ENCODE measurements around the gene PRIMPOL.
"Not testable (repeated sequence)": the region's sequence is repeated elsewhere in the genome, so short reads cannot be mapped to it uniquely, and the experiment has no call there.

PRIMPOL gene

DNA sequence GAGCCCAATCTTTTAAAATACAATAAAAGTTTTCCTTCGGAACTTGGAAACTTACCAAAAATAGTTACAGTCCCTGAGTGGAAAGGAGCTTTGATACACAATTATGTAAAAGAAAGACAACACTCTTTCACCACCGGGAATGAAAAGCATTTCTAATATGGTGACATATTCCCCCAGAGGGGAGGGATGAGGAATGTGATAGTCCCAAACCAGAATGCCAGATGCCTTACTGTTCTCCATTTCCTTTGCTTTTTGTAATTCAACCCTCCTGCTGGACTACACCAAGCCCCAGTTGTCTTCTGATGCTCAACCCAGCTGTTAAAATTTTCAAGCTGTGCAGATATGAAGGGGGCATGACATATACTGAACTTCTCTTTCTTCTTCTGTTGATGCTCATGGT is 4.1 kb downstream of the PRIMPOL start:
- TF ChIP-seq, protein P1, sequence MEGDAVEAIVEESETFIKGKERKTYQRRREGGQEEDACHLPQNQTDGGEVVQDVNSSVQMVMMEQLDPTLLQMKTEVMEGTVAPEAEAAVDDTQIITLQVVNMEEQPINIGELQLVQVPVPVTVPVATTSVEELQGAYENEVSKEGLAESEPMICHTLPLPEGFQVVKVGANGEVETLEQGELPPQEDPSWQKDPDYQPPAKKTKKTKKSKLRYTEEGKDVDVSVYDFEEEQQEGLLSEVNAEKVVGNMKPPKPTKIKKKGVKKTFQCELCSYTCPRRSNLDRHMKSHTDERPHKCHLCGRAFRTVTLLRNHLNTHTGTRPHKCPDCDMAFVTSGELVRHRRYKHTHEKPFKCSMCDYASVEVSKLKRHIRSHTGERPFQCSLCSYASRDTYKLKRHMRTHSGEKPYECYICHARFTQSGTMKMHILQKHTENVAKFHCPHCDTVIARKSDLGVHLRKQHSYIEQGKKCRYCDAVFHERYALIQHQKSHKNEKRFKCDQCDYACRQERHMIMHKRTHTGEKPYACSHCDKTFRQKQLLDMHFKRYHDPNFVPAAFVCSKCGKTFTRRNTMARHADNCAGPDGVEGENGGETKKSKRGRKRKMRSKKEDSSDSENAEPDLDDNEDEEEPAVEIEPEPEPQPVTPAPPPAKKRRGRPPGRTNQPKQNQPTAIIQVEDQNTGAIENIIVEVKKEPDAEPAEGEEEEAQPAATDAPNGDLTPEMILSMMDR (IDR thresholded peaks at IDR 0.05; ENCODE audit: borderline replicate concordance, insufficient read depth, low read depth, low read length) = no peak
- no peak overlapping the region for H3K4me3 ChIP-seq (ENCODE audit: low read depth, low read length)

DNA sequence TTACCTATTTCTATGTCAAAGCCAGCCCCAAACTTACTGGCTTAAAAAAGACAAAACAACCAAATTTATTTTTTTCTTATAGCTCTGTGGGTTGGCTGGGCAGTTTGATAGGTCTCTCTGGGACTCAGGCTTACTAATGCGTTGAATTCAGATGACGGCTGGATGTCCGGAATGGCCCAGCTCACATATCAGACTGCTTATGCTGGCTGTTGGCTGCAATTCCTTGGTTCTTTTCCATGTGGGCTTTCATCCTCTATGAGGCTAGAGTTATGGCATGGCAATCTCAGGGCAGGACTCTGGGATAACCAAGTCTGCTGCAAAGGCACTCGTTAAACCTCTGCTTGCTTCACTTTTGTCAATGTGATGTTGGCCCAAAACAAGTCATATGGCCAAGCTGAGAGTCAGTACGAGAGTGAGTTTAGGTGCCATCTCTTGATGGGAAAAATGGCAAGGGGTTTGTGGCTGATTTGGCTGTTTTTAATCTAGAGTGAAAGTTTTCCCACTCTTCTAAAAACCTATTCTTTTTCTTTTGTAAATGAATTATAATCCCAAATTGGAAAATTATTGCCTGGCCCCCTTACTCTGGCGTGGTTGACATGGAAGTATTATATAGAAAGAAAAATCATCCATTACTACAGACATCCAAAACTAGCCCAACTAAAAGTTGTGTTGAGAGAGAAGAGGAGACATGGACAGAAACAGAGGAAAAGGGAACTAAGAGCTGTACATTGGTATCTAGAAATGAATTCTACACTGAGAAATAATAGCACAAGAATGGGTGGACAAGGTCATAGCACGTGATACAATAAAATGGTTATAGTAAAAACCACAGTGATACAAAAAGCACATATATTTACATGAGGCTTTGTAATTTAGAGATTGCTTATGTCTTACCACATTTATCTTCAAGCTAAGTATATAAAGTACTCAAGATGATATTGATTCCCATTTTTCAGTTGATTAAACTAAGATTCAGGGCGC is 6.6 kb downstream of the PRIMPOL start:
- H3K4me3 ChIP-seq (ENCODE audit: low read depth, low read length) = no peak overlapping the region
- TF ChIP-seq, protein P1 (IDR thresholded peaks at IDR 0.05; ENCODE audit: borderline replicate concordance, insufficient read depth, low read depth, low read length) = no peak

DNA sequence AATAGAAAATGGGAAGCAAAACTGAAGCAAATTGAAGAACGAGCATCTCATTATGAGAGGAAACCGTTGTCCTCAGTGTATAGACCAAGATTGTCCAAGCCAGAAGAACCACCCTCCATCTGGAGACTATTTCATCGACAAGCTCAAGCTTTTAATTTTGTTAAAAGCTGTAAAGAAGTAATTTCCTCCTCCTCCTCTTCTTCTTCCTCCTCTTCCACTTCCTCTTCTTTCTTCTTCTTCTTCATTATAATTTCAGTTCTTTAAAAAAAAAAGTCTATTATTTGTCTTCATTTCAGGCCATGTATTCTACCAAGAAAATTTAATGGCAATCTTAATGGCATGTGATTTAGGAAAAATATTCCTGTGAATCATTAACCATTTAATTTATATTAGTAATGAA is 7.6 kb downstream of the PRIMPOL start:
- no peak overlapping the region for H3K4me3 ChIP-seq (ENCODE audit: low read depth, low read length)
- TF ChIP-seq, protein P1 (IDR thresholded peaks at IDR 0.05; ENCODE audit: borderline replicate concordance, insufficient read depth, low read depth, low read length) = no peak

DNA sequence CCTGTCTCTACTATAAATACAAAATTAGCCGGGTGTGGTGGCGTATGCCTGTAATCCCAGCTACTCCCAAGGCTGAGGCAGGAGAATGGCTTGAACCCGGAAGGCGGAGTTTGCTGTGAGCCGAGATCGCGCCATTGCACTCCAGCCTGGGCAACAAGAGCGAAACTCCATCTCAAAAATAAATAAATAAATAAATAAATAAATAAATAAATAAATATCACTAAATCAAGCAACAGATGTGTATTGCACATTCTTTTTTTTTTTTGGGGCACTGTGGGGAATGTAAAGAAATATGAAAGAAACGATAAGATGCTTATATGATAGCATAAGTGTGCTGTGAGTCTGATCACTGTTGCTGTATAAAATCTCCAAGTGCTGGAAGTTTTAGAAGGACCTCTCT is 8.3 kb downstream of the PRIMPOL start:
- H3K4me3 ChIP-seq (ENCODE audit: low read depth, low read length) = not testable (repeated sequence)

DNA sequence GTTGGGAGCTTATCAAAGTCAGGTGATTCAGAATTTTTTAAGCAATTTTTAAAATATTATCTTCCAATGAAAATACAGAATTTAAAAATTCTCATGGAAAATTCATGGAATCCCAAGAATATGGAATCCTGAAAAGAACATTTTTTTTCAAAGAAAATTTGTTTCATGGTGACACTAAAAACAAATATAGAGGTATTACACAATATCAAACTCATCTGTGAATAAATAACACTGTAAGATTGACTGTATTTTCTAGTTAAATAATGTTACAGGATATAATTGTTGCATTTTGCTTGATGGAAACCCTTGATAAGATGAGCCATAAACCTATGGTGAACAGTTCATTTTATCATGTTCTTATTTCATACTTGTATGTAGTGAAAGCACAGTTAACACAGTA is 11.4 kb downstream of the PRIMPOL start:
- TF ChIP-seq, protein P1 (IDR thresholded peaks at IDR 0.05; ENCODE audit: borderline replicate concordance, insufficient read depth, low read depth, low read length) = no peak
- H3K4me3 ChIP-seq (ENCODE audit: low read depth, low read length) = no peak overlapping the region

DNA sequence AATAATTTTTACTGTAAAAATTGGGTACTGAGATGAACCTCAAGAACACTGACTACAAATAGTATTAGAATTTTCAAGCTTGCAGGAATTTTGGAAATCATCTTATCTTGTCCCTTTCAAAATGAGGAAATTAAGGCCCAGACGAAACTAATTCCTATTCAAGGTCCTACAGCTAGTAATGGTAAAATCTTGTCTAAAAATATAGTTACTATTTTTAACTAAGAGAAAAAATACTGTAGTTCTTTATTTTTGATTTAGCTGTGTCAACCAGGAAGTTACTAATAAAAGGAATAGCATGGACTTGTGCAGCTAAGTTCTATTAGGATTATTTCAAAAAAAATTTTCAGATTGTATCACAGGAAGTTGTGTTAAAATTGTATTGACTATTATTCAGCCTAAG is 12.7 kb downstream of the PRIMPOL start:
- no peak overlapping the region for H3K4me3 ChIP-seq (ENCODE audit: low read depth, low read length)
- TF ChIP-seq, protein P1 (IDR thresholded peaks at IDR 0.05; ENCODE audit: borderline replicate concordance, insufficient read depth, low read depth, low read length) = no peak

DNA sequence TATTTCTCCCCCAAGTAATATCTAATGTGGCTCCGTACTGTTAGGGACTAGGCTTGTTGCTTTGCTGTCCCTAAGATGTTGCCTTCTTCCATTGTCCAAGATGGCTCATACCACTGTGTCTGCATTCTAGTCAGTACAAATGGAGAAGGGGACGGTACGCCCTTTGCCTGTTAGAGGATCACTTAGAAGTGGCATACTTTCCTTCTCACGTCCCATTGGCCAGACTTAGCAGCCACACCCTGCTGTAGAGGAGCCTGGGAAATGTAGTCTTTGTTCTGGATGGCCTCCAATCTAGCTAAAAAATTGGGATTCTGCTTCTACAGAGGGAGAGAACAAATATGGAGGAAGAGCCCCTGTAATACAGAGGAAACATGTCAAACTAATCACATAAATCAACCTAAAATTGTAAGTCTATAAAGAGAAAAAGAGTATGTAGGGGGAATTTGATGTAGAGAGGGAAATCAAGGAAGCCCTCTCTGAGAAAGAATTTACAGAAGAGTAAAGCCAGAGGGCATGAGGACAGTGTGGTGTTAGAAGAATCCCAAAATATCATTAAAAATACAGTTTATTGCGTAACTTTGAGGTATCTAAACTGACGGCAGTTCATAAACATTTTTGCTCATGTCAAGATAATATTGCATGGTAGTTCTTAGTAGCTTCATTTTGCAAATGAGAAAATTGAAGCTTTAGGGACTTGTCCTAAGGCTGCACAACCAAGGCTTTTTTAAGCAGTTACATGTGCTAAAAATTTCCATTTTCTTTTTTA is 15.1 kb downstream of the PRIMPOL start:
- no peak overlapping the region for H3K4me3 ChIP-seq (ENCODE audit: low read depth, low read length)
- TF ChIP-seq, protein P1 (IDR thresholded peaks at IDR 0.05; ENCODE audit: borderline replicate concordance, insufficient read depth, low read depth, low read length) = no peak
